ENCODE measurements around the gene PRKACG.

GRCh38 chr9:69012696-69013381 lies 1.1 kb downstream of the PRKACG start:
- no peak for TF ChIP-seq EZH2 (IDR thresholded peaks at IDR 0.05)
- no peak for TF ChIP-seq POLR2AphosphoS5 (IDR thresholded peaks at IDR 0.05; ENCODE audit: borderline replicate concordance, low read depth, low read length)
- no peak for TF ChIP-seq FOXP2 (optimal IDR thresholded peaks at IDR 0.05; ENCODE audit: control extremely low read depth, extremely low read length, insufficient read depth)

Measured in SK-N-MC (cell line).